Right atrium auricular region (tissue), 2 donors: ENCODE data around the gene TMEM178B. TPM values are rescaled to one million over a fixed set of nuclear protein-coding genes. Genes with fewer than 3 reads are reported as not detected.
"Not testable (repeated sequence)": the region's sequence is repeated elsewhere in the genome, so short reads cannot be mapped to it uniquely, and the experiment has no call there.

Source experiments
- DNase-seq: peaks from one replicate; pipeline ENCODE4 v3.0.0-alpha.2; 2019; ENCODE audit warnings: low spot score
- H3K27ac ChIP-seq, 2 donors: fragments of 200-600 bp; sonication (generic); 1 replicate in 1 of 2; 2 replicates in 1 of 2; pipeline ENCODE4 v1.5.1; 2016 to 2019
- H3K27me3 ChIP-seq, 2 donors: fragments of 200-600 bp; sonication (generic); one replicate each; pipeline versions ENCODE4 v1.5.1 to v1.6.0; 2017 to 2019
- H3K36me3 ChIP-seq: fragments of 200-600 bp; sonication (generic); one replicate; pipeline ENCODE4 v1.5.1; 2016
- H3K4me1 ChIP-seq, 2 donors: fragments of 200-600 bp; sonication (generic); one replicate each; pipeline versions ENCODE4 v1.5.1 to v1.6.0; 2017 to 2019
- H3K4me3 ChIP-seq, 2 donors: fragments of 200-600 bp; sonication (generic); 1 replicate in 1 of 2; 2 replicates in 1 of 2; pipeline ENCODE4 v1.5.1; 2017 to 2019; ENCODE audit warnings: mild to moderate bottlenecking in 1 of 2, moderate library complexity in 1 of 2
- H3K9me3 ChIP-seq, 2 donors: fragments of 200-600 bp; sonication (generic); one replicate each; pipeline ENCODE4 v1.5.1; 2019
- total RNA-seq, 2 donors: library from RNA; depleted of rRNA; stranded (reverse); fragments of >200 nt; gene quantifications; one replicate each; pipeline ENCODE4 v1.1.0, GENCODE V29; 2016
- TF ChIP-seq, protein P1 (sequence below), 2 donors: fragments of 200-600 bp; sonication (generic); IDR thresholded peaks; one replicate each; pipeline ENCODE4 v1.5.1; 2019; ENCODE audit warnings: antibody characterized with exemption in 2 of 2

TMEM178B gene
- total RNA-seq, 2 donors from 2014 or later: 15.8 to 48.7 TPM

DNA sequence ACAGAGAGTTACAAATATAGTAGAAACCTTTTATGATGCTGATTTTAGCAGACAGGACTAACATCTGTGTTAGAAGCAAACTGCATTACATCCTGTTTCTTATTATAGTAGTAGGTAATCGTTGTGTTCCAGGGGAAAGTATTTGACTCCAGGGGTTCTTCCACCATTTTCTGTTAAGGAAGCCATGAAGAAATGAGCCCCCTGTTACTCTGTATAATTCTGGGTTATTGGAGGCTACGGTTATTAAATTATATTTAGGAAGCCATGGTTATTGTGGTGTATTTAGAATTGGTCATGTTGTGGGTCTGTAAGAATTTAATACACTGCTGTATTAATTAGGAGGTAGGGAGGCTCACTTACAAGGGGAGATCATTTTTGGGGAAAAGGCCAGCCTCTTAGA is 301.6 kb downstream of the TMEM178B start:
- Histone ChIP-seq H3K4me3 (no peak overlapping the region), H3K36me3 (no peaks in the 10 kb centered on the region), H3K9me3 (no peaks in the 10 kb centered on the region), H3K4me1 (peaks cover 0 to under 1% of the 10 kb centered on the region in 2 donors), H3K27me3 (no peaks in the 10 kb centered on the region), H3K27ac (no peak overlapping the region)
- TF ChIP-seq, protein P1, sequence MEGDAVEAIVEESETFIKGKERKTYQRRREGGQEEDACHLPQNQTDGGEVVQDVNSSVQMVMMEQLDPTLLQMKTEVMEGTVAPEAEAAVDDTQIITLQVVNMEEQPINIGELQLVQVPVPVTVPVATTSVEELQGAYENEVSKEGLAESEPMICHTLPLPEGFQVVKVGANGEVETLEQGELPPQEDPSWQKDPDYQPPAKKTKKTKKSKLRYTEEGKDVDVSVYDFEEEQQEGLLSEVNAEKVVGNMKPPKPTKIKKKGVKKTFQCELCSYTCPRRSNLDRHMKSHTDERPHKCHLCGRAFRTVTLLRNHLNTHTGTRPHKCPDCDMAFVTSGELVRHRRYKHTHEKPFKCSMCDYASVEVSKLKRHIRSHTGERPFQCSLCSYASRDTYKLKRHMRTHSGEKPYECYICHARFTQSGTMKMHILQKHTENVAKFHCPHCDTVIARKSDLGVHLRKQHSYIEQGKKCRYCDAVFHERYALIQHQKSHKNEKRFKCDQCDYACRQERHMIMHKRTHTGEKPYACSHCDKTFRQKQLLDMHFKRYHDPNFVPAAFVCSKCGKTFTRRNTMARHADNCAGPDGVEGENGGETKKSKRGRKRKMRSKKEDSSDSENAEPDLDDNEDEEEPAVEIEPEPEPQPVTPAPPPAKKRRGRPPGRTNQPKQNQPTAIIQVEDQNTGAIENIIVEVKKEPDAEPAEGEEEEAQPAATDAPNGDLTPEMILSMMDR (IDR thresholded peaks at IDR 0.05): no peak
- no peak for DNase-seq

DNA sequence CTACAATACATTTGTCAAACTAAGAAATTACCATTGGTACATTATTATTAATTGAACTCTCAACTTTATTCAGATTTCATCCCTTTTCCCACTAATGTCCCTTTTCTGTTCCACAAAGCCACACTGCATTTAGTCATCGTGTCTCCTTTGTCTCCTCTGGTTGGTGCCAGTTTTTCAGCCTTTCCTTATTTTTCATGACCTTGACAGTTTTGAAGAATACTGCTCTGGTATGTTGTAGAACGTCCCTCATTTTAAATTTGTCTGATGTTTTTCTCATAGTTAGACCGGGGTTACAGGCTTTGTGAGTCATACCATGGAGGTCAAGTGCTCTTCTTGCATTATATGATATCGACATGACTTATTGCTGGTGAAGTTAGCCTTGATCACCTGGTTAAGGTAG is 304.0 kb downstream of the TMEM178B start:
- Histone ChIP-seq H3K4me3 (no peak overlapping the region), H3K27ac (no peak overlapping the region), H3K4me1 (no peaks in the 10 kb centered on the region), H3K36me3 (no peaks in the 10 kb centered on the region), H3K27me3 (no peaks in the 10 kb centered on the region), H3K9me3 (no peaks in the 10 kb centered on the region)
- no peak for DNase-seq
- TF ChIP-seq, protein P1 (IDR thresholded peaks at IDR 0.05): no peak

DNA sequence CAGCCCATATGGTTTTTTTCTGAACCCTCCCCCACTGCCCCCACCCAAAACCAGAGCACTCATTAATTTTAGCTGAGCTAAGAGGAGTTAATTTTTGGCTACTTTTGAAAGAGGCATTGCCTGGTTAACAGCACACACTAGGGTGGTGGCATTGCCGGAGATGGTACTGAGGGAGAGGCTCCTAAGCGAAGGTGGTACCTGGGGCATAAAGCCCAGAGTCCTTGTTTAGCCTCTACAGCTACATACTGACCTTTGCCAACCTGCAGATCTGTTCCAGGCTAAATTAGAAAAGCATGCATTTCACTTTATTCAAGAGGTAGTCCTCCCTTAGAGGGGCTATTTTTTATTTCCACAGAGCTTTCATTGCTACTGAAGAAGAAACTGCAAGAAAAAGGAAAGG is 304.5 kb downstream of the TMEM178B start:
- Histone ChIP-seq H3K27me3 (no peaks in the 10 kb centered on the region), H3K27ac (peak overlapping the region in 1 of 2 donors; percentile 23), H3K4me3 (no peak overlapping the region), H3K4me1 (no peaks in the 10 kb centered on the region), H3K36me3 (no peaks in the 10 kb centered on the region), H3K9me3 (no peaks in the 10 kb centered on the region)
- TF ChIP-seq, protein P1 (IDR thresholded peaks at IDR 0.05): no peak
- no peak for DNase-seq

DNA sequence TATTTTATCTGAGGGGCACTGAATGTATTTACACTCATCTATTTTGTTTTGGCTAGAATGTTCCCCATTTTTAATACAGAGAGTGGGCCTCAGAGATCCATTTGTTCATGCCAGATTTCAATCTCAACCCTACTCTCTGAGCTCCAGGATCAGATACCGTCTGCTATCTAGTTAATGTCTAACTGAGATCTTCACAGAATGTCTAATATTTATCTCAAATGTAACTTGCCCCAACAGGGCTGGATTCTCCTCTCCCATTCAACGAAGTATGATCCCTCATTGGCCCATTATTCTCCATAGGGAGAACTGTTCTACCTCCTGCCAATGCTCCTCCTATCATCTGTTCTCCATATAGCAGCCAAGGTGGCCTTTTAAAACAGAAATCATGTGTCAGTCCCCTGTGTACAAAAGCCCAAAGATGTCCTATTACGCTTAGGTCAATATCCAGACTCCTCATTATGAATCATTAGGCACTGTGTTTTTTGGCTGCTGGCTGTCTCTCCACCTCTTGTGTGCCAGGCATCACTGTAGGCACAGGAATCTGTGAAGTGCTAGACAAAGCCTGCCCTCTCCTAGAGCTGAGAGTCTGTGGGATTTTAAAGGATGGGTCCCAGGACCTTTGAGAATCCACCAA is 308.0 kb downstream of the TMEM178B start:
- Histone ChIP-seq H3K36me3 (no peaks in the 10 kb centered on the region), H3K9me3 (no peaks in the 10 kb centered on the region), H3K27ac (peak overlapping the region; percentile 16 to 65), H3K4me3 (no peak overlapping the region), H3K27me3 (no peaks in the 10 kb centered on the region), H3K4me1 (peaks cover 0 to 4% of the 10 kb centered on the region in 2 donors)
- no peak for DNase-seq
- TF ChIP-seq, protein P1 (IDR thresholded peaks at IDR 0.05): no peak

DNA sequence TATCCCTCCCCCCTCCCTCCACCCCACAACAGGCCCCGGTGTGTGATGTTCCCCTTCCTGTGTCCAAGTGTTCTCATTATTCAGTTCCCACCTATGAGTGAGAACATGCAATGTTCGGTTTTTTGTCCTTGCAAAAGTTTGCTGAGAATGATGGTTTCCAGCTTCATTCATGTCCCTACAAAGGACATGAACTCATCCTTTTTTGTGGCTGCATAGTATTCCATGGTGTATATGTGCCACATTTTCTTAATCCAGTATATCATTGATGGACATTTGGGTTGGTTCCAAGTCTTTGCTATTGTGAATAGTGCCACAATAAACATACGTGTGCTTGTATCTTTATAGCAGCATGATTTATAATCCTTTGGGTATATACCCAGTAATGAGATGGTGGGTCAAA is 309.5 kb downstream of the TMEM178B start:
- not testable (repeated sequence) for H3K4me3 ChIP-seq, H3K27me3 ChIP-seq, DNase-seq, H3K27ac ChIP-seq, H3K9me3 ChIP-seq, H3K36me3 ChIP-seq
- peaks cover 0 to 15% of the 10 kb centered on the region in 2 donors for H3K4me1 ChIP-seq

DNA sequence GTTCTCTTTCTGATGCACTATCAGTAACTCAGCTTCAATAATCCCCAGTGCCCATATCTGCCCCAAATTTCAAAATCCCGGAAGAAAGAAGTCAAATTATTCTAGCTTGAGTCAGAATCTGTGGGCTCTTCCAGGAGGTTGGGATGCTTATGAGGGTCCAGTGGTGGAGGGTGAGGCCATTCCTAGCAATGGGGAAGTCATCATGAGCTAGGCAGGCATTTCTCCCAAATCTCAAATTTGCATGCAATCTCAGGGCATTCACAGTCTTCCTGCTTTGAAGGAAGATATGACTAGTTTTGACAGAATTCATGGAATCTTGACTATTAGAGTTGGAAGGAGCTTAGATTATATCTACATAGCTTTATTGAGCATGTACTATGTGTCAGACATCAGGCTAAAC is 313.0 kb downstream of the TMEM178B start:
- H3K9me3 ChIP-seq: no peaks in the 10 kb centered on the region
- H3K27me3 ChIP-seq: no peaks in the 10 kb centered on the region
- peaks cover 0 to 25% of the 10 kb centered on the region in 2 donors for H3K4me1 ChIP-seq
- no peaks in the 10 kb centered on the region for H3K36me3 ChIP-seq
- H3K27ac ChIP-seq: no peak overlapping the region
- TF ChIP-seq, protein P1 (IDR thresholded peaks at IDR 0.05): no peak
- DNase-seq: no peak
- no peak overlapping the region for H3K4me3 ChIP-seq
